ENCODE measurements around the gene RBP3. TPM values are rescaled to one million over a fixed set of nuclear protein-coding genes. Genes with fewer than 3 reads are reported as not detected.

RBP3 gene
- not detected for total RNA-seq
- polyA plus RNA-seq, result not detected

DNA sequence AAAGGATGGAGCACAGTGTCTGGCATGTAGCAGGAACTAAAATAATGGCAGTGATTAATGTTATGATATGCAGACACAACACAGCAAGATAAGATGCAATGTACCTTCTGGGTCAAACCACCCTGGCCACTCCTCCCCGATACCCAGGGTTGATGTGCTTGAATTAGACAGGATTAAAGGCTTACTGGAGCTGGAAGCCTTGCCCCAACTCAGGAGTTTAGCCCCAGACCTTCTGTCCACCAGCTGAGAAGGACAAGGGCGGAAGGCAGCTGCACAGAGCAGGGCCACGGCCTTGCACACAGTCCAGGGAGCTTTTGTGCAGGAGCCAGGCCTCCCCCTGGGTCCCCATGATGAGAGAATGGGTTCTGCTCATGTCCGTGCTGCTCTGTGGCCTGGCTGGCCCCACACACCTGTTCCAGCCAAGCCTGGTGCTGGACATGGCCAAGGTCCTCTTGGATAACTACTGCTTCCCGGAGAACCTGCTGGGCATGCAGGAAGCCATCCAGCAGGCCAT, at the start of gene RBP3:
TSS of gene RBP3 (plus strand) at position 226 of the 514 bp plus-strand sequence. CDS start at position 348, 122 bp downstream.
- no peaks in the 10 kb centered on the region for H3K4me1 ChIP-seq (ENCODE audit: insufficient read depth)
- 77% methylated on average over 5 of the region's 5 CpGs for WGBS
- no peak within 1 kb of the TSS for H3K27ac ChIP-seq (ENCODE audit: low read depth)

DNA sequence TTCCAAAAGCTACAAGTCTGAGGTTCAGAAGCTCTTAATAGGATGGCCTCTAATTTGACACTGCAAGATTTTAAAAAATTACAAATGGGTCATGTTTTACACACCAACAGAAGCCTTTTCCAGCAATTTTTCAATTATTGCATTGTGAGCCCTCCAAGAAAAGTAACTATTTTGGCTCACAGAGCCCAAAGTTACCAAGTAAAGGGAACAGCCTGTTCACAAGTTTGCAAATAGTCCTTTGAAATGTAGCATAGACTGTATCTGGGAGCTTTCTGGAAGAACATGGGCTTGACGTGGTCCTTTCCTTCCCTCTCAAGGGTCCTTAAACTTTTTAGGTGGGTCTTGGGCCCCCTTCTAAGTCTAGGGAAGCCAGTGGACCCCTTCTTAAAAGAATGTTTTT, 49.4 kb upstream of the RBP3 start:
- peaks cover 4% of the 10 kb centered on the region for H3K4me1 ChIP-seq (ENCODE audit: insufficient read depth)
- DNase-seq (ENCODE audit: extremely low spot score), result no peak
- H3K4me3 ChIP-seq (ENCODE audit: low read depth, low read length), result no peak overlapping the region
- 79% methylated on average over 1 of the region's 1 CpG for WGBS
- no peak overlapping the region for H3K27ac ChIP-seq (ENCODE audit: low read depth)
- H3K36me3 ChIP-seq (ENCODE audit: insufficient read depth), result no peaks in the 10 kb centered on the region

More for the DNA sequence above, at the start of gene RBP3:
- no peak within 1 kb of the TSS for H3K4me3 ChIP-seq (ENCODE audit: low read depth, low read length)
- DNase-seq (ENCODE audit: extremely low spot score), result no peak
- no peaks in the 10 kb centered on the region for H3K36me3 ChIP-seq (ENCODE audit: insufficient read depth)

GRCh38 chr10:47299611-47300428, 48.3 kb upstream of the RBP3 start, which contains the start of gene GDF10:
Gene GDF10, plus strand, starts transcription at chr10:47300197. Its CDS starts 455 bp downstream, at chr10:47300652.
- 6% methylated on average over 64 of the region's 64 CpGs for WGBS
- Histone ChIP-seq H3K4me3 (ENCODE audit: low read depth, low read length) (peak within 1 kb of the TSS; percentile 41), H3K36me3 (ENCODE audit: insufficient read depth) (no peaks in the 10 kb centered on the region), H3K27ac (ENCODE audit: low read depth) (no peak within 1 kb of the TSS), H3K4me1 (ENCODE audit: insufficient read depth) (peaks cover 4% of the 10 kb centered on the region)
- no peak for DNase-seq (ENCODE audit: extremely low spot score)

DNA sequence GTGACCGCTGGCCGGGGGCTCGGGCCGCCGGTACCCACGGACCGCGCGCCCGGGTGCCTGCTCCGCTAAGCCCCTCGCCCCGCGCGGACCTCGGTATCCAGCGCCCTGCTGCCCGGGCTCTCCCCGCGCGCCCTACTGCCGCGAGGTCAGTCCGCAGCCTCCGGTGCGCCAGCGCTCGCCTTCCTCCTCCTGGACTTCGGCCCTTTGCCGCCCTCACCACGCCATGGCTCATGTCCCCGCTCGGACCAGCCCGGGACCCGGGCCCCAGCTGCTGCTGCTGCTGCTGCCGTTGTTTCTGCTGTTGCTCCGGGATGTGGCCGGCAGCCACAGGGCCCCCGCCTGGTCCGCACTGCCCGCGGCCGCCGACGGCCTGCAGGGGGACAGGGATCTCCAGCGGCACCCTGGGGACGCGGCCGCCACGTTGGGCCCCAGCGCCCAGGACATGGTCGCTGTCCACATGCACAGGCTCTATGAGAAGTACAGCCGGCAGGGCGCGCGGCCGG, 47.7 kb upstream of the RBP3 start:
- Histone ChIP-seq H3K27ac (ENCODE audit: low read depth) (no peak overlapping the region), H3K4me1 (ENCODE audit: insufficient read depth) (peaks cover 4% of the 10 kb centered on the region), H3K4me3 (ENCODE audit: low read depth, low read length) (peak overlapping the region; percentile 41), H3K36me3 (ENCODE audit: insufficient read depth) (no peaks in the 10 kb centered on the region)
- WGBS, result 3% methylated on average over 57 of the region's 57 CpGs
- DNase-seq (ENCODE audit: extremely low spot score), result no peak

- Histone ChIP-seq H3K4me3 (ENCODE audit: low read depth, low read length) (no peak overlapping the region), H3K27ac (ENCODE audit: low read depth) (no peak overlapping the region), H3K36me3 (ENCODE audit: insufficient read depth) (no peaks in the 10 kb centered on the region), H3K4me1 (ENCODE audit: insufficient read depth) (peaks cover 4% of the 10 kb centered on the region)
- DNase-seq (ENCODE audit: extremely low spot score), result no peak
- WGBS, result 69% methylated on average over 2 of the region's 2 CpGs
Observed at GRCh38 chr10:47301833-47302232, 46.3 kb upstream of the RBP3 start.

DNA sequence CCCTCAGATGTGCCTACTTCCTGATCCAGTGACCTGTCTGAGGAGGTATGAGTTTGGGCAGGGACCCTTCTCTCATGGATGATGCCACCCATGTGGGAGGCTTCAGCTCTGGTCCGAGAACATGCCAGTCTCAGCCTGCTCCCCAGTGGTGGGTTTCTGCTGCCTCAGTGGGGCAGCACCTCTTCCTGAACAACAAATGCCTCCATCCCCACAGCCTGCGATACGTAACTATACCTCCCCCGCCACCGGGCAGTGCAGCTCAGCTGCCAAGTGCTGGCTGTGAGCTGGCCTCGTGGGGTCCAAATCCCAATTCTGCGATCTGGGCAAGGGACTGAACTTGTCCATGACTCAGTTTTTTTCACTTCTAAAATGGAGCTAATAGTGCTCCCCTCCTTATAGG, 45.1 kb upstream of the RBP3 start:
- no peak overlapping the region for H3K4me3 ChIP-seq (ENCODE audit: low read depth, low read length)
- H3K27ac ChIP-seq (ENCODE audit: low read depth), result no peak overlapping the region
- DNase-seq (ENCODE audit: extremely low spot score), result no peak
- peaks cover 4% of the 10 kb centered on the region for H3K4me1 ChIP-seq (ENCODE audit: insufficient read depth)
- H3K36me3 ChIP-seq (ENCODE audit: insufficient read depth), result no peaks in the 10 kb centered on the region
- 94% methylated on average over 7 of the region's 7 CpGs for WGBS

GRCh38 chr10:47303866-47304265, 44.3 kb upstream of the RBP3 start:
- 93% methylated on average over 6 of the region's 6 CpGs for WGBS
- no peaks in the 10 kb centered on the region for H3K36me3 ChIP-seq (ENCODE audit: insufficient read depth)
- no peak overlapping the region for H3K4me3 ChIP-seq (ENCODE audit: low read depth, low read length)
- DNase-seq (ENCODE audit: extremely low spot score), result no peak
- H3K27ac ChIP-seq (ENCODE audit: low read depth), result no peak overlapping the region
- H3K4me1 ChIP-seq (ENCODE audit: insufficient read depth), result peaks cover 4% of the 10 kb centered on the region

GRCh38 chr10:47305566-47305965, 42.6 kb upstream of the RBP3 start:
- H3K4me1 ChIP-seq (ENCODE audit: insufficient read depth), result no peaks in the 10 kb centered on the region
- no peak overlapping the region for H3K27ac ChIP-seq (ENCODE audit: low read depth)
- WGBS, result 66% methylated on average over 2 of the region's 2 CpGs
- no peak overlapping the region for H3K4me3 ChIP-seq (ENCODE audit: low read depth, low read length)
- DNase-seq (ENCODE audit: extremely low spot score), result no peak
- H3K36me3 ChIP-seq (ENCODE audit: insufficient read depth), result no peaks in the 10 kb centered on the region

DNA sequence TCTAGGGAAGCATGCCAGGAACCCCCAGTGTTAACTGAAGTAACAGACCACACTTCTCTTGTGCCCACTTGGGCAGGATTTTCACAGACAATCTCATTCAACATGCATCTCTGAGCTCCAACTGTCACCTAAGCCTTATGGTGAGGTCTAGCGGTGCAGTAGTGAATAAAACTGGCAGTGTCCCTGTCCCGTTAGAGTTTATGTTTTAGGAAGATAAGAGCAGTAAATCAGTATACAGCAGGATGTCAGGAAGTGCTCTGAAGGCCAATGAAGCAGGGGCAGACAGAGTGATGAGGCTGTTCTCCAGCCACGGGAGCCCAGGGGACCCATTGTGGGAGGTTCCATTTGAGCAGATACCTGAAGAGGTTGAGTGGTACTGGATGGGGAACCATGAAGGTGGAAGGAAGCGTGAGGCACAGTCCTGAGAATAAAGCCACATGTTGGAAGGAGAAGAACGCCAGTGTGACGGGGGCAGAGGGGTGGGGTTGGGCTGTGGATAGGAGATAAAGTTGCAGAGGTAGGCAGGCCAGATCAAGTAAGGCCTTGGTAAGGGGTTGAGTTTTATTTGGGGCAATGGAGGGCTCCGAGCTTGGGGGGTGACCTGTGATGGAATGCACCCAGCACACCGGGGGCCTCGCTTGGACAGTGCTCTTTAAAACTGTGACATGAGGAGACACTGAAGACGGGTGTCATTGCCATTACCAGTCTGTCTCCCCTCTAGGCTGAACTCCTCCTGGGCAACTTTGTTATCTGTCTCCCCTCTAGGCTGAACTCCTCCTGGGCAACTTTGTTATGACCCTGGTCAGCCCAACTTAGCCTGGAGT, 41.6 kb upstream of the RBP3 start:
- 73% methylated on average over 10 of the region's 10 CpGs for WGBS
- H3K27ac ChIP-seq (ENCODE audit: low read depth), result no peak overlapping the region
- DNase-seq (ENCODE audit: extremely low spot score), result no peak
- no peaks in the 10 kb centered on the region for H3K36me3 ChIP-seq (ENCODE audit: insufficient read depth)
- H3K4me1 ChIP-seq (ENCODE audit: insufficient read depth), result no peaks in the 10 kb centered on the region
- H3K4me3 ChIP-seq (ENCODE audit: low read depth, low read length), result no peak overlapping the region

- Histone ChIP-seq H3K36me3 (ENCODE audit: insufficient read depth) (no peaks in the 10 kb centered on the region), H3K4me1 (ENCODE audit: insufficient read depth) (no peaks in the 10 kb centered on the region), H3K27ac (ENCODE audit: low read depth) (no peak overlapping the region), H3K4me3 (ENCODE audit: low read depth, low read length) (no peak overlapping the region)
- DNase-seq (ENCODE audit: extremely low spot score), result no peak
- 86% methylated on average over 3 of the region's 3 CpGs for WGBS
Observed at GRCh38 chr10:47307381-47307780, 40.8 kb upstream of the RBP3 start.

- DNase-seq (ENCODE audit: extremely low spot score), result no peak
- H3K4me3 ChIP-seq (ENCODE audit: low read depth, low read length), result no peak overlapping the region
- 76% methylated on average over 9 of the region's 9 CpGs for WGBS
Observed at GRCh38 chr10:47308775-47309174, 39.4 kb upstream of the RBP3 start.

GRCh38 chr10:47309408-47310089, 38.6 kb upstream of the RBP3 start:
- DNase-seq (ENCODE audit: extremely low spot score), result no peak

More at GRCh38 chr10:47308775-47309174, 39.4 kb upstream of the RBP3 start:
- no peaks in the 10 kb centered on the region for H3K36me3 ChIP-seq (ENCODE audit: insufficient read depth)
- no peak overlapping the region for H3K27ac ChIP-seq (ENCODE audit: low read depth)
- no peaks in the 10 kb centered on the region for H3K4me1 ChIP-seq (ENCODE audit: insufficient read depth)

DNA sequence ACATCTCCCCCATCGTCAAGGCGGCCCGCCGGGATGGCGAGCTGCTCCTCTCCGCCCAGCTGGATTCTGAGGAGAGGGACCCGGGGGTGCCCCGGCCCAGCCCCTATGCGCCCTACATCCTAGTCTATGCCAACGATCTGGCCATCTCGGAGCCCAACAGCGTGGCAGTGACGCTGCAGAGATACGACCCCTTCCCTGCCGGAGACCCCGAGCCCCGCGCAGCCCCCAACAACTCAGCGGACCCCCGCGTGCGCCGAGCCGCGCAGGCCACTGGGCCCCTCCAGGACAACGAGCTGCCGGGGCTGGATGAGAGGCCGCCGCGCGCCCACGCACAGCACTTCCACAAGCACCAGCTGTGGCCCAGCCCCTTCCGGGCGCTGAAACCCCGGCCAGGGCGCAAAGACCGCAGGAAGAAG, 38.1 kb upstream of the RBP3 start:
- no peaks in the 10 kb centered on the region for H3K4me1 ChIP-seq (ENCODE audit: insufficient read depth)
- DNase-seq (ENCODE audit: extremely low spot score), result no peak
- WGBS, result 98% methylated on average over 37 of the region's 37 CpGs
- no peak overlapping the region for H3K4me3 ChIP-seq (ENCODE audit: low read depth, low read length)
- no peak overlapping the region for H3K27ac ChIP-seq (ENCODE audit: low read depth)
- no peaks in the 10 kb centered on the region for H3K36me3 ChIP-seq (ENCODE audit: insufficient read depth)

More at GRCh38 chr10:47309408-47310089, 38.6 kb upstream of the RBP3 start:
- no peaks in the 10 kb centered on the region for H3K4me1 ChIP-seq (ENCODE audit: insufficient read depth)
- no peaks in the 10 kb centered on the region for H3K36me3 ChIP-seq (ENCODE audit: insufficient read depth)
- WGBS, result 90% methylated on average over 34 of the region's 34 CpGs
- H3K27ac ChIP-seq (ENCODE audit: low read depth), result no peak overlapping the region
- no peak overlapping the region for H3K4me3 ChIP-seq (ENCODE audit: low read depth, low read length)
